Peyer's patch (tissue), 4 donors: ENCODE data around the gene ARHGAP15.

ENCODE experiments used
- POLR2A ChIP-seq, 2 donors: fragments of 450-650 bp; IDR thresholded peaks; one replicate each; pipeline ENCODE4 v1.5.1; 2017; ENCODE audit warnings: antibody characterized with exemption in 2 of 2, mild to moderate bottlenecking in 2 of 2, moderate library complexity in 2 of 2
- TF ChIP-seq, protein P1 (sequence below), 6 experiments: fragments of 450-650 bp in 4 of 6; fragments of 200-600 bp in 2 of 6; sonication (generic) in 1 of 6; IDR thresholded peaks; one replicate each; pipeline ENCODE4 v1.5.1; 2017 to 2019; ENCODE audit warnings: antibody characterized with exemption in 6 of 6, mild to moderate bottlenecking in 3 of 6, moderate library complexity in 1 of 6

DNA sequence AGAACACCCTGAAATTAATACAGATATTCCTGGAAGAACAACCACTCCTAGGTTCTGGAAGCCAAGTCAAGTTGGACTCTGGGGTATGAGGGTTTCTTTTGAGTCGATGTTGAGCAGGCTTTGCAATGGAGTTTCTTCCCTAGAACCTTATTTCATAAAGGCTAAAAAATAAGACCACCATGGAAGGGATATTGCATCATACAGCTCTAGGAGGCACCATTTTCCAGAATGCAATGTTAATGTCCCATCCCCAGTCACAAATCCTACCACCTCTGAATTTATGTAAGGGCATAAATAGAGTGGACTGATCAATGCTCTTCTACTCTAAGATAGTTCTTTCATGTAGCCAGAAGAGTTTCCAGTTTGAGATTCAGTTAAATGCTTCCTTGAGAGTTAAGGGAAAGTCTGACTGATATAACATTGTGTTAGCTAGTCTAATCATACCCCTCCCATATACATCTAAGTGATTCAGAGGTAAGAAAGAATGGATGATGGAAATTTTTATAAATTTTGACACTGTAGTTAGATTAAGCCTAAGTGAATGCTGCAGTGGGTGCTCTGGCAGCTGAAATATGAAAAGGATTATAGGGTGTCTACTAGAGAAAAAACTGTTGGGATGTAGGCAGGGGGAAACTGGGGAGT is 22.0 kb downstream of the ARHGAP15 start:
- TF ChIP-seq, protein P1, sequence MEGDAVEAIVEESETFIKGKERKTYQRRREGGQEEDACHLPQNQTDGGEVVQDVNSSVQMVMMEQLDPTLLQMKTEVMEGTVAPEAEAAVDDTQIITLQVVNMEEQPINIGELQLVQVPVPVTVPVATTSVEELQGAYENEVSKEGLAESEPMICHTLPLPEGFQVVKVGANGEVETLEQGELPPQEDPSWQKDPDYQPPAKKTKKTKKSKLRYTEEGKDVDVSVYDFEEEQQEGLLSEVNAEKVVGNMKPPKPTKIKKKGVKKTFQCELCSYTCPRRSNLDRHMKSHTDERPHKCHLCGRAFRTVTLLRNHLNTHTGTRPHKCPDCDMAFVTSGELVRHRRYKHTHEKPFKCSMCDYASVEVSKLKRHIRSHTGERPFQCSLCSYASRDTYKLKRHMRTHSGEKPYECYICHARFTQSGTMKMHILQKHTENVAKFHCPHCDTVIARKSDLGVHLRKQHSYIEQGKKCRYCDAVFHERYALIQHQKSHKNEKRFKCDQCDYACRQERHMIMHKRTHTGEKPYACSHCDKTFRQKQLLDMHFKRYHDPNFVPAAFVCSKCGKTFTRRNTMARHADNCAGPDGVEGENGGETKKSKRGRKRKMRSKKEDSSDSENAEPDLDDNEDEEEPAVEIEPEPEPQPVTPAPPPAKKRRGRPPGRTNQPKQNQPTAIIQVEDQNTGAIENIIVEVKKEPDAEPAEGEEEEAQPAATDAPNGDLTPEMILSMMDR (IDR thresholded peaks at IDR 0.05) = no peak
- no peak for TF ChIP-seq POLR2A (IDR thresholded peaks at IDR 0.05)
